ENCODE data around the gene RCC2.

RCC2 gene

DNA sequence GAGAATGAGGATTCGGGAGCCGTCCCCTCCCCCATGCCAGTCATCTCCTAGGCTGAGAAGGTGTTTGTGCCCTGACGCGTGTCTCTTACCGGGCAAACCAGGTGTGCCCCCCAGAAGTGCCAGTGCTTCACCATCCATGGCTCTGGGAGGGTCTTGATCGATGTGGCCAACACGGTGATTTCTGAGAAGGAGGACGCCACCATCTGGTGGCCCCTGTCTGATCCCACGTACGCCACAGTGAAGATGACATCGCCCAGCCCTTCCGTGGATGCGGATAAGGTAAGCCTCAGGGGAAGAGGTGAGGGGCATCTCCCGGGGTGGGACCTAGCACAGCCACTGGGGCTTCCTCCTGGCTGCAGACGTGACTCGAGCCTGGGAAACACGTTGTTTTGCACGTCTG lies 66.5 kb downstream of the RCC2 start:
- DNase-seq (no peak), ATAC-seq (no peak)

DNA sequence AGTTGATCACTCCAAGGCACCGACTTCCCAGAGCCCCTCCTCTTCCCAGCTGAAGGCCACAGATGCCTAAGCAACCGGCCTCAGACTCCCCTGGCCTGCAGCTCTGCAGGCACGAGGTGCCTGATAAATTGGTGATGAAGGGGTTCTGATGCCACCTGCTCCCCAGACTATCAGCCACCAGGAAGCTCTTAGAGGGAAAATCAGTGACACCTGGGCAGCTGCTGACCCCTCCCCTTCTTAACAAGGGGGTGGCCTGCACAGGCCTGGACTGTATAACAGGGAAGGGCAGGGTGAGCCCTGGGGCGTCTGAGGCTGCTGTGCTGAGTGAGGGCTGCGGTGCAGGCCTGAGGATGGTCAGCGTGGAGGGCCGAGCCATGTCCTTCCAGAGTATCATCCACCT lies 67.6 kb downstream of the RCC2 start, which contains the start of gene PADI6:
TSS of gene PADI6 (plus strand) at position 301 of the 400 bp plus-strand sequence. CDS start at position 351, 50 bp downstream.
- ATAC-seq, result no peak
- no peak for DNase-seq

DNA sequence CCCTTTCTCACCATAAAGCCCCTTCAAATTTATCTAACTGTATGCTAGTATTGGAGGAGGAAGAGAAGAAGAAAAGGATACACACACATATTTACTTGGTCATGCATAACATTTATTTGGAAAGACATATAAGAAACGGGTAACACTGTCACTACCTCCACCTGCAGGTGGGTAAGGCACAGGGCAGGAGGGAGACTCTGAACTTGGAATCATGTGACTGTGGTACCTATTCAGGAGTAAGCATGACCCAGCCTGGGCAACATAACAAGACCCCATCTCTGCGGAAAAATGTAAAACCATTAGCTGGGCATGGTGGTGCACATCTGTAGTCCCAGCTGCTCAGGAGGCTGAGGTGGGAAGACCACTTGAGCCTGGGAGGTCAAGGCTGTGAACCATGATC lies 68.9 kb downstream of the RCC2 start:
- no peak for DNase-seq
- no peak for ATAC-seq

DNA sequence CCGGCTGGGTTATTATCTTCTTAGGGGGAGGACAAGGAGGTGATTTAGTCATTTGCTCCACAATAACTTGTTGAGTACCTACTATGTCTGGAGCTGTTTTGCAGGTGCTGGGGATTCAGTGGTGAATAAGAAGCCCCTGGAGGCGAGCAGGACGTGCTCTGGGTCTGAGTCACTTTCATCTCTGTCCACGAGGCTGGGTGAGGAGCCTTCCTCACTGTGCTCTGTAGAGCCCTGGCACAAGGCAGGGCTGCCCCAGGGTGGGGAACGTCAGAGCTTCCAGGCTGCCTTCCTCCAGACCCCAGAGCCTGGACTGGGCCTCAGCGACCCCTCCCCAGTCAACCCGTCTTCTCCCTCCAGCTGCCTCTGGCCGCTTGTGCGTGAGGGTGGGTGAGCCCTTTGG lies 70.0 kb downstream of the RCC2 start:
- ATAC-seq, result no peak
- no peak for DNase-seq

DNA sequence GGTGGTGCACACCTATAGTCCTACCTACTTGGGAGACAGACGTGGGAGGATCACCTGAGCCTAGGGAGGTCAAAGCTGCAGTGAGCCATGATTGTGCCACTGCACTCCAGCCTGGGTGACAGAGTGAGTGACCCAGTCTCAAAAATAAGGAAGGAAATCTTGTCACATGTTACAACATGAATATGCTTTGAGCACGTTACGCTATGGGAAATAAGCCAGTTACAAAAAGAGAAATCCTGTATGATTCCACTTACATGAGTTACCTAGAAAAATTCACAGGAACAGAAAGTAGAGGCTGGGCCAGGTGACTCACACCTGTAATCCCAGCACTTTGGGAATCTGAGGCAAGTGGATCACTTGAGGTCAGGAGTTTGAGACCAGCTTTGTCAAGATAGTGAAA lies 74.2 kb downstream of the RCC2 start:
- no peak for ATAC-seq
- DNase-seq, result no peak

DNA sequence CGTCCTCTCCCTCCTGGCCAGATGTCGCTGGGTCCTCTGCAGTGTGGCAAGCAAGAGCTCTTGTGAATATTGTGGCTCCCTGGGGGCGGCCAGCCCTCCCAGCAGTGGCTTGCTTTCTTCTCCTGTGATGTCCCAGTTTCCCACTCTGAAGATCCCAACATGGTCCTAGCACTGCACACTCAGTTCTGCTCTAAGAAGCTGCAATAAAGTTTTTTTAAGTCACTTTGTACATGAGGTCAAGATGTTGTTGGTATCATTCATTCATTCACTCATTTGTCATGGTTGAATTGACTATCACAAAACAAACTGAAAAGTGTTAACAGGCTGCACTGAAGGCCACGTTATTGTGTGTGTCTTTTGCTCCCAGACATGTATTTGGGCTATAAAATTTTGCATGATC lies 75.7 kb downstream of the RCC2 start:
- no peak for DNase-seq
- no peak for ATAC-seq

DNA sequence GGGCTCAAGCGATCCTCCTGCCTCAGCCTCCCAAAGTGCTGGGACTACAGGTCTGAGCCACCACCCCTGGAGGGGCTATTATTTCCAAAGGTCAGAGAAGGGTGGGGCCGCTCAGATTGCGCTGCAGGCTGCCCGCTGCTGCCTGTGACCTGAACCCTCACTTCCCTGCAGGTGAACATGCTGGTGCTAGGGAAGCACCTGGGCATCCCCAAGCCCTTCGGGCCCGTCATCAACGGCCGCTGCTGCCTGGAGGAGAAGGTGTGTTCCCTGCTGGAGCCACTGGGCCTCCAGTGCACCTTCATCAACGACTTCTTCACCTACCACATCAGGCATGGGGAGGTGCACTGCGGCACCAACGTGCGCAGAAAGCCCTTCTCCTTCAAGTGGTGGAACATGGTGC lies 76.1 kb downstream of the RCC2 start:
- no peak for ATAC-seq

DNA sequence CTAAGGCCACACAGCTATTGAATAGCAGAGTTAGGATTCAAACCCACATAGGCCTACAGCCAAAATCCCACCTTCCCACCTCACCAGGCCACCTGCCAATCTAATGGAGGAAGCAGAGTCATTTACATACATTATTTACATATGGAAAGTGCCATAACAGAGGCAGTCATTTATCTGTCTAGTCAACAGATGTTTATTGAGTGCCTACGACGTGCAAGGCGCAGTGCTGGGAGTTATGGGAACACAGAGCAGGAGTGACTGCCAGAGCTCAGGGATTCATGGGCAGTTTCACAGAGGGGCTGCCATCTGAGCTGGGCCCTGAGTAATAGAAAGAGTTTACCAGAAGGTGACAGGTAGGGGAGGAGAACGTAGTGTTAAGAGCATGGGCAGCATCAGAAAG lies 77.8 kb downstream of the RCC2 start:
- DNase-seq (no peak), ATAC-seq (no peak)

More for the DNA sequence above, 76.1 kb downstream of the RCC2 start:
- DNase-seq, result no peak

DNA sequence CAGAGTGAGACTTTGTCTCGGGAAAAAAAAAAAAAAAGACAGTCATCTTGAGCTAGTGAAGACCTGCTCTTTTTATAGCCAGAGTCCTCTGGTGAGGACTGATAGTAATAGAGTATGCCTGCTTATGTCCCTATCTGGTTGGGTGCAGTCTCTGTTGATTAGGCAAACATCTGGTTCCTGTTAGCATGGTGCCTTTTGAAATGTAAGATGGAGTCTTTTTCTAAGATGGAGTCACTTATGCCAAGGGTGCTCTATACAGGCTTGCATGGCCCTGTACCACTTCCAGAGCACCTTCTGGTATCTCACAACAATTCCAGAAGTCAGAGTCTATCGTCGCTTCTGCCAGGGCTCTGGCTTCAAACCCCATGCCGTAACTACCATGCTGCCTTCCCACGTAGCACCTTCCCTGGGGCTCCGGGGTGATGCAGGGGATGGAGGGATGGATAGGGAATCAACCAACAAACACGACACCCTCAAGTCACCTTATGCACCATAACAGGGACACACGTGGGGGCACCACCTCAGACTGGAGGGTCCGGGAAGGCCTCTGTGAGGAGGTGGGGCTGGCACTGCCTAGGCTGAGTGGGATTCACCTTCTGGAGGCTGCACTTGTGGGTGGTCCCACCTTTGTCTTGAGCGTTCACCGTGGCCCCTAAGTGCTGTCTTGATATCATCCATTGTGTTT lies 79.1 kb downstream of the RCC2 start:
- no peak for DNase-seq
- ATAC-seq, result no peak

DNA sequence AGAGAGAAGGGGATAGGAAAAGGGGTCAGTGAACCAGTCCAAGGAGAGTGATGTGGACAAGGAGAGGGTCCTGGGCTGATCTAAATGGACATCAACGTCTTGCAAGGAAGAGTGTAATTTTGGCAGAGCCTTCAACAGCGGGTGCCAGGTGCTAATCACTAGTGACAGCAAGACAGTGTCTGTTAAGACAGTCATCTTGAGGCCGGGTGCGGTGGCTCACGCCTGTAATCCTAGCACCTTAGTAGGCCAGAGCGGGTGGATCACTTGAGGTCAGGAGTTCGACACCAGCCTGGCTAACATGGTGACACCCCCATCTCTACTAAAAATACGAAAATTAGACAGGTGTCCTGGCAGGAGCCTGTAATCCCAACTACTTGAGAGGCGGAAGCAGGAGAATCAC lies 79.7 kb downstream of the RCC2 start:
- ATAC-seq (no peak), DNase-seq (no peak)

DNA sequence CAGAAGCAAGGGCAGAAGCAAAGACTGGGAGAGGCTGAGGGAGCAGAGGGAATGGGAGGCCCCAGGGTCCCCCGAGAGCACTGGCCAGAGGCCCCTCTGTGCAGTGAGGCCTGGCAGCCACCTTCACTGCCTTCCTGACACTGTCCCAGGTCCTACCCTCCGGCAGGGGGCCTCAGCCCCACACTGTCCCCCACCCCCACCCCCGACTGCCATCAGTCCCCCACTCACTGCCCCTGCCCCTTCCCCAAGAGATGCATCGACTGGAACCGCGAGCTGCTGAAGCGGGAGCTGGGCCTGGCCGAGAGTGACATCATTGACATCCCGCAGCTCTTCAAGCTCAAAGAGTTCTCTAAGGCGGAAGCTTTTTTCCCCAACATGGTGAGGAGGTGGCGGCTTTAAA lies 80.4 kb downstream of the RCC2 start:
- ATAC-seq, result no peak
- no peak for DNase-seq

DNA sequence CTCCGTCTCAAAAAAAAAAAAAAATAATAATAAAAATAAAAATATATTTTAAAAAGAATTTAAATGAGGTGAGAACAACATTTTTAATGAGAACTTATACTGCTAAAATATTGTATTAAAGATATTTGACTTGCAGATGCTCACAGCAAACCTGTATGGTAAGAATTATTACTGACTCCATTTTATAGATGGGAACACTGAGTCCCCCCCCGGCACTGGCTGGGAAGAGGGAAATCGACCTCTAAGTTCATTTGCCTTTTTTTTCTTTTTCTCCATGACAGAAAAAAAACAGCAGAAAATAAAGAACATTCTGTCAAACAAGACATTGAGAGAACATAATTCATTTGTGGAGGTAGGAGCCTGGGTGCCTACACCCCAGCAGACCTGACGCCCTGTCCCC lies 80.9 kb downstream of the RCC2 start:
- DNase-seq, result no peak
- no peak for ATAC-seq
